Measurements from ENCODE around the gene NTSR1.

DNA sequence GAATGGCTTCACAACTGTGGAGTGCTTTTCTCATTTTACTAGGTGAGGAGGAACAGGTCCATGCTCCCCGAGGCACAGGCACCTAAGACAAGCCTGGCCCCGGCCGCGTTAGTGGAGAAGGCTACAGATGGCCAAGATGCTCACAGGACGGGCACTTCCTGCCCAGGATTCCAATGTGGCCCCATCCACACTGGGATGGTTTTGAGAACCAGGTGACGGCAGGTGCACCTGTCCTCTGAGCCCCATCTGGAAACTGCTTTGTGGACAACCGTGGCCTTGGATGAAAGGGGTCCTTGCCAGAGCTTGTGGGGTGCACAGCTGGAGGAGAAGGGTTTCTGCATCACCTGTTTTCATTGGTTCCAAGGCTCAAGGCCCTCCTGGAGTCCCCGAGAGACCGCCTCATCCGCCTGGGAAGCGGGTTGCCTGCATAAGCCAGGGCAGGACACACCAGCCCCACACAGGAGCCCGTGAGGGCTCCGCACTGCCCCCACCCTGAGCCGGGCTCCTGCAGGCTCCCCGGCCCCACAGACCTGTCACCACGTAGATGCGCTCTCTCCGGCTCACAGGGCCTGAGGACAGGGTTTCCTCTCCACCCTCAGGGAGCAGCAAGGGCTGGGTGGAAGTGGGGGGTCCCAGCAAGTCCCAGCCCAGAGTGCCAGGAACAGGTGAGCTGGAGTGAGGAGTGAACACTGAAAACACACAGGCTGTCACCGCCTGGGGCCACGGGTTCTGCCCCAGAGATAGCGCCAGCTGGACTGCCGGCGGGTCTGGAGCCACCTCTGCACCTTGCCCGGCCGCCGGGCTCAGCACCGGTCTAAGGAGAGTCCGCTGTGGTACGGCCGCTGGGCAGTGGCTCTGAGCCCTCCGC is 18.3 kb downstream of the NTSR1 start:
- TF ChIP-seq, protein P1, sequence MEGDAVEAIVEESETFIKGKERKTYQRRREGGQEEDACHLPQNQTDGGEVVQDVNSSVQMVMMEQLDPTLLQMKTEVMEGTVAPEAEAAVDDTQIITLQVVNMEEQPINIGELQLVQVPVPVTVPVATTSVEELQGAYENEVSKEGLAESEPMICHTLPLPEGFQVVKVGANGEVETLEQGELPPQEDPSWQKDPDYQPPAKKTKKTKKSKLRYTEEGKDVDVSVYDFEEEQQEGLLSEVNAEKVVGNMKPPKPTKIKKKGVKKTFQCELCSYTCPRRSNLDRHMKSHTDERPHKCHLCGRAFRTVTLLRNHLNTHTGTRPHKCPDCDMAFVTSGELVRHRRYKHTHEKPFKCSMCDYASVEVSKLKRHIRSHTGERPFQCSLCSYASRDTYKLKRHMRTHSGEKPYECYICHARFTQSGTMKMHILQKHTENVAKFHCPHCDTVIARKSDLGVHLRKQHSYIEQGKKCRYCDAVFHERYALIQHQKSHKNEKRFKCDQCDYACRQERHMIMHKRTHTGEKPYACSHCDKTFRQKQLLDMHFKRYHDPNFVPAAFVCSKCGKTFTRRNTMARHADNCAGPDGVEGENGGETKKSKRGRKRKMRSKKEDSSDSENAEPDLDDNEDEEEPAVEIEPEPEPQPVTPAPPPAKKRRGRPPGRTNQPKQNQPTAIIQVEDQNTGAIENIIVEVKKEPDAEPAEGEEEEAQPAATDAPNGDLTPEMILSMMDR (IDR thresholded peaks at IDR 0.05), result no peak
- TF ChIP-seq POLR2AphosphoS5 (IDR thresholded peaks at IDR 0.05), result no peak
- no peak for TF ChIP-seq POLR2A (IDR thresholded peaks at IDR 0.05)
- no peak for TF ChIP-seq EP300 (IDR thresholded peaks at IDR 0.05)

All from sigmoid colon (tissue), 4 donors.